HTERT RPE-1 (cell line): ENCODE measurements around the gene RAB7B.
"Not testable (repeated sequence)": the region's sequence is repeated elsewhere in the genome, so short reads cannot be mapped to it uniquely, and the experiment has no call there.

Source experiments
- in situ Hi-C: fragments of 300-500 bp; cut with MboI; formaldehyde crosslinking; loops from 4 replicates; pipeline ENCODE4 v1.14.3; 2020; ENCODE audit warnings: low sequenced_read_pairs

Gene RAB7B, protein sequence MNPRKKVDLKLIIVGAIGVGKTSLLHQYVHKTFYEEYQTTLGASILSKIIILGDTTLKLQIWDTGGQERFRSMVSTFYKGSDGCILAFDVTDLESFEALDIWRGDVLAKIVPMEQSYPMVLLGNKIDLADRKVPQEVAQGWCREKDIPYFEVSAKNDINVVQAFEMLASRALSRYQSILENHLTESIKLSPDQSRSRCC

DNA sequence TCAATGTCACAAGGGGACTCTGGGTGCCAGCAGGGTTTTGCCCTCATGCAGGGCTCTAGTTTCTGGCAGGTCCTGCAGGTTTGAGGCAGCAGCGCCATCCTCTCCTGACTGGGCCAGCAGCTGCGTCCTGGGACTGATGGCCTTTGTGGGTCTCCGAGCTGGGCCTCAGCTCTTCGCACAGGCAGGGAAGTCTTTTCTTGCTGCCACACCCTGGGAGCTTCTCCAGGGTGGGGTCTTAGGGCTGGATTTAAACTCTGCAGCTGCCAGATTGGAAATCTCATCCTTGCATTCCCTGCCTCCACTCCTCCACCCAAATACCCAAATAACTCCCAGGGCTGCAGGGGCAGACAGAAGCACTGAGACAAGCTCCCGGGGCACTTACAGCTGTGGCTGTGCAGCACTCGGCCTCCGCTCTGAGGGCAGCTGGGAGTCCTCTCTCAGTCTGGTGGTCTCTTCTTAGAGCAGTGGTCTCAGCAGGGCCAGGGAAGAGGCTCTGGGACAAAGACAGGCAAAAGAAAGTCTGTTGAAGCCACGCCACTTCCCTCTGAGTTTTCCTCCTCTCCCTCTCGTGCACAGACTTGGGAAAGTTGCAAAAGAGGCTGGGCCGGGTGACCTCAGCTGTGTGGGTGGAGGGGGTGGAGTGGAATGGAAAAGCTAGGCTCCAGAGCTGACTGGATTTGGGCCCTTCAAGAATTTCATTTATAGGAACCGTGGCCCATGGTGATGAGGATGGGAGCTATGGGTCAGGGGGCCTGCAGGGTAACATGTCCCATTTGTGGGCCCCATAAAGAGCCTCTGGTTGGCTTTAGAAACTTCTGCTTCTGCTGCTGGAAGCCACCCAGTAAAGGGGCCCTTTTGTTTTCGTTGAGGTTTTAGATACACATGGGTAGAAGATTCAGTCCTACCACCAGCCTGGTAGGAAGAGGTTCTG is at the start of gene RAB7B:
RAB7B (minus strand) TSS at position 525 of the 931 bp plus-strand sequence. CDS start 9,260 bp downstream, outside the sequence.
- in situ Hi-C loops = no loop called here

DNA sequence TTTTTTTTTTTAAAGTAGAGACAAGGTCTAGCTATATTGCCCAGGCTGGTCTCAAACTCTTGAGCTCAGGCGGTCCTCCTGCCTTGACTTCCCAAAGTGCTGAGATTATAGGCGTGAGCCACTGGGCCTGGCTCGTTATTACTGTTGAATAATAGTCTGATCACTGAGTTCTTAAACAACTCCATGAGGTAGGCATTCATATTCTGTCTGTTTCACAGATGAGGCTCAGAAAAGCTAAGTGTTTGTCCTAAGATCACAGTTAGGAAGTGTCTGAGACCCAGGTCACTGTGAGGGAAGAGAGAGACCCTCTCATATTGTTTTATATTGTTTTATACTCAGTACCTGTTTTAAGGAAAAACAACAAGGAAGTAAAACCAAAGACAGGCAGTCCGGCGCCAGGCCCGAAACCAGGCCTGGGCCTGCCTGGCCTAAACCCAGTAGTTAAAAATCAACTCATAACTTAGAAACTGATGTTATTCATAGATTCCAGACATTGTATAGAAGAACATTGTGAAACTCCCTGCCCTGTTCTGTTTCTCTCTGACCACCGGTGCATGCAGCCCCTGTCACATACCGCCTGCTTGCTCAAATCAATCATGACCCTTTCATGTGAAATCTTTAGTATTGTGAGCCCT is 49.2 kb upstream of the RAB7B start:
- in situ Hi-C loops = not testable (repeated sequence)

DNA sequence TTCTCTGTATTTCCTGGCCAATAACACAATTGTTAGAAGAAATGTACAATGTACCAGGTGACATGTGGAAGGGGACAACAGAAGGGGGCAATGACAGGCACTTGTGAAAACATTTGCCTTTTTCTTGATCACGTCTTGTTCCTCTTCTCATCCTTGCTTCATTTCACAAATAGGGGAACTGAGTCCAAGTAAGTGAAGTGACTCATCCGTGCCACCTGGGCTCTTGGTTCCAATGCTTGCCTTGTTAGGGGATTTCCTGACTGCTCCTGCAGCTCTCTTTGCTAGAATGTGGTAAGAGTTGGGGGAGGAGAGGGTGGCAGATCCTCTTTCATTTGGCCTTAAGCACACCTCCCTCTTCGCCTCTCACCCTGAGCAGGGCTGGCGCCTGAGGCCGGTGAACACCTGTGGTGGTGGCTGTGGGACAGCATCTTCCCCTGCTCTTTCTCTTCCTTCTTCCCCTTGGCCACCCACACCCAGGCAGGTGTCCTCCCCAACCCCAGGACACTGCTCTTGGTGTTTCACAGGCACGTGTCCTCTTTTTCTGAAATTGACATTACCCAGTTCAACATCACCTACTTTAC is 47.5 kb upstream of the RAB7B start:
- in situ Hi-C loops = no loop called here

- in situ Hi-C loops = no loop called here
Measured at GRCh38 chr1:206049919-206050600, 46.9 kb upstream of the RAB7B start.

- in situ Hi-C loops = no loop called here
Measured at GRCh38 chr1:206049293-206049692, 46.1 kb upstream of the RAB7B start.

DNA sequence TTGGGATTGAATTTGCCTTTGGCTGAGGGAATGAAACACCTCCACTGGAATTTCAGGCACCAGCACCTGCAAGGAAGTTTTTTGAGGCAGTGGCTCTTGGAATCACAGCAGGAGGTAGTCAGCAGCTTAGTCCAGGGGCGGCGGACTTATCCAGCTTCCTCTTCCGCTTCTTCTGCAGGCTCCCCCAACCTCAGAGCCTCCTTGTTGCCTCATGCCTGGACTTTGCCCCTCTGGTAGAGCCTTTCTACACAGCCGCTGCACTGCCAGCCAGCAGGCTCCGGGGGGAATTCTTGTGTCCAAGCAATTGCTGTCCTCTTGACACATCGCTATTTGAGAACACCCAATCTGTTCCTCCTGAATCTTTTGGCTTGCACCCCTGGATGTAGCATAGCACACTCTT is 45.4 kb upstream of the RAB7B start:
- in situ Hi-C loops = no loop called here

- in situ Hi-C loops = no loop called here
Measured at GRCh38 chr1:206047271-206047670, 44.1 kb upstream of the RAB7B start.

- in situ Hi-C loops = no loop called here
Measured at GRCh38 chr1:206041640-206042039, 38.4 kb upstream of the RAB7B start.

DNA sequence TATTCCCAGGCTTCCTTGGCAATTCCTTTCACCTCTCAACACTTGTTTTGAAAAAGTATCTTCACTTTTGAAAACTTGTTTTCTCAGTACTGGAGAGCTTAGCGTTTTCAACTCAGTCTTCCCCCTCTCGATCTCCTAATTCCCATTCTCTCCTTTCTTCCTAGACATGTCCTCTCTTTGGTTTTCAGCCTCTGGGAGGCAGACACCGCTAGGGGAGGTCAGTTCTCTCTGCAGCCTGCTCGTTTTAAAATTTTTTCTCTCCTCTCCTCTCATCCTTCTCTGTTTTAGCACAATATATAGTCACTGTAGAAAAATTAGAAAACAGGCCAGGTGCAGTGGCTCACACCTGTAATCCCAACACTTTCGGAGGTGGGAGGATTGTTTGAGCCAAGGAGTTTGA is 37.1 kb upstream of the RAB7B start:
- in situ Hi-C loops = no loop called here

GRCh38 chr1:206039046-206039973 is 36.1 kb upstream of the RAB7B start:
- in situ Hi-C loops = no loop called here

DNA sequence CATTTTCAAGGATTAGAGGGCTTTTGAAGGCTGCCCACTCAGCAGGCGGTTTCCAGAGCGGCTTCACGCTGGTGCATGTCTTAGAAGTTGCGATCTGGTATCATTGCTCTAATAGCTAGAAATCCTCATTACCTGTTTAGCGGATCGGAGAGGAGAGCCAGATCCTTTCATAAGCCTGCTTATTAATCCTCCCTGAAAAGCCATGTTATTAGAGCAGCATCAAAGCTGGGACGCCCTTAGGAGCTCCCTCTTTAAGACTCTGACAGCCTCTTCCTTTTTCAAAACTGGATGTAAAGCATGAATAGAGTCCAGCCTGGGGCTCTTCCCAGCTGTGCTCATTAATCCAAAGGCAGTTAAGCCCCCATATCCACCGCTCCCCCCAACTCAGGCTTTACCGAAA is 34.4 kb upstream of the RAB7B start:
- in situ Hi-C loops = no loop called here

DNA sequence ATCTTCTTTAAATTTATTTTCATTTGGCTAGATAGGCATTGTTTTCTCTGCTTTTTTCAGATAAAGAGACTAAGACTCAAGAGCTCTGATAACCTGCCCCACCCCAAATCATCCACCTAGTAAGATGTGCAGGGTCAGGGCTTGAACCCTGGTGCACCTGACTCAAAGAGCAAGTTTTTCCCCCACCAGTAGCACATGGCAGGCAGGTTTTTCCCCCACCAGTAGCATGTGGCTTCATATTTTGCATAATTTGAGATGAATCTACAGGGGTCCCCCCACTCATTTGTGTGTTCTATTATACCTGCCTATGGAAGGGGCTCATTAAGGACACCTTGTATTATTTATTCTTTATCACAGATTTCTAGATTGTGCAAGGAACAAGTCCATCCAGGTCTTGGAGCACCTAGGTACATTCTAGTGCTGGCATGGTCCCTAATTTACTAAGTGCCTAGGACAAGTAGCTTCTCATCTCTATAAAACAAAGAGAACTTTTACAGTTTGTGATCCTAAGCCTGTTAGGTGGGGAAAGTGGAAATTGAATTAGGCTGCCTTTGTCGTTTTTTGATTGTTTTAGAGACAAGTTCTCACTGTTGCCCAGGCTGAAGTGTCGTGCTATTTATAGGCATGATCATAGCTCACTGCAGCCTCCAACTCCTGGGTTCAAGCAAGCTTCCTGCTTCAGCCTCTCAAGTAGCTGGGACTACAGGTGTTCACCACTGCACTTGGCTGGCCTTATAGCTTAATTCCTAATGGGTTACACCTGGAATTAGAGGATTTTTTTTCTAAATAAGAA is 33.7 kb upstream of the RAB7B start:
- in situ Hi-C loops = no loop called here

GRCh38 chr1:206035027-206035426 is 31.8 kb upstream of the RAB7B start:
- in situ Hi-C loops = no loop called here

GRCh38 chr1:206032380-206033140 is 29.4 kb upstream of the RAB7B start:
- in situ Hi-C loops = no loop called here

- in situ Hi-C loops = no loop called here
Measured at GRCh38 chr1:206030714-206031113, 27.5 kb upstream of the RAB7B start.

DNA sequence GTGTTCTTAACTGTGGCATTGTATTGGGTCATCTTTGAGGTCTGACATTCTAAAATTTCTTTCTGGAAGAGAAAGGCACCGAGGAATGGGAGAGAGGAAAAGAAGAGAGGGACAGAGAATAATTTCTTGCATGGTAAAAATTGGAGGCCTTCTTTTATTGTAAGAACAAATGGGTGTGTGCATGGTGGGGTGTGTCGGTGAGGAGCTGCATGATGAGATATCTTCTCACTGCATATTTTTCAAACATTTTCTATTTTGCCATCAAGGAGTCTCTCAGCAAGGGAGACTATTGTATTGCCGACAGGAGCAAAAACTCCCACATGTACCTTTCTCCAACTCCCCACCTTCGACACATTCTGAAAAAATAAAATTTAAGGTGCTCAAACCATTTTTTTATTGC is 27.0 kb upstream of the RAB7B start:
- in situ Hi-C loops = no loop called here

GRCh38 chr1:206029484-206029883 is 26.3 kb upstream of the RAB7B start:
- in situ Hi-C loops = no loop called here

- in situ Hi-C loops = no loop called here
Measured at GRCh38 chr1:206025283-206025820, 22.2 kb upstream of the RAB7B start.
